Keratinocyte (primary cell): ENCODE results near the gene SMG9. TPM values are rescaled to one million over a fixed set of nuclear protein-coding genes. Genes with fewer than 3 reads are reported as not detected.

ENCODE experiments used
- DNase-seq: peaks from one replicate; pipeline ENCODE4 v3.0.0-alpha.2; 2011; ENCODE audit warnings: low read depth, missing footprints, low spot score
- FAIRE-seq: peaks from 2 replicates; lab custom pipeline; 2011; peaks lifted over from hg19 to GRCh38; lab: Jason Lieb, UNC
- H2AFZ ChIP-seq: 2 replicates; pipeline ENCODE4 v1.6.0; 2012; ENCODE audit warnings: low read length, control low read depth, inconsistent platforms; ENCODE audit not compliant: control insufficient read depth
- H3K27ac ChIP-seq: 2 replicates; pipeline ENCODE4 v1.5.1; 2011; ENCODE audit warnings: low read length; ENCODE audit not compliant: control insufficient read depth, insufficient read depth
- H3K27me3 ChIP-seq: 3 replicates; pipeline ENCODE4 v1.6.0; 2011; ENCODE audit warnings: low read length; ENCODE audit not compliant: control insufficient read depth, insufficient read depth; ENCODE audit errors: extremely low read depth
- H3K36me3 ChIP-seq, 2 experiments: 2 replicates in 1 of 2; 3 replicates in 1 of 2; pipeline ENCODE4 v1.5.1; 2011; ENCODE audit warnings: low read length in 2 of 2, mild to moderate bottlenecking in 1 of 2; ENCODE audit not compliant: control insufficient read depth in 2 of 2, insufficient read depth in 2 of 2; ENCODE audit errors: extremely low read depth in 1 of 2
- H3K4me1 ChIP-seq: 3 replicates; pipeline ENCODE4 v1.5.1; 2011; ENCODE audit warnings: low read length; ENCODE audit not compliant: control insufficient read depth, insufficient read depth; ENCODE audit errors: extremely low read depth
- H3K4me2 ChIP-seq: 3 replicates; pipeline ENCODE4 v1.6.0; 2011; ENCODE audit warnings: low read depth, low read length; ENCODE audit not compliant: control insufficient read depth, insufficient read depth; ENCODE audit errors: extremely low read depth
- H3K4me3 ChIP-seq, 3 experiments: fragments of 200-600 bp in 1 of 3; sonication (generic) in 1 of 3; 2 replicates in 2 of 3; 3 replicates in 1 of 3; pipeline ENCODE4 v1.5.1; 2011 to 2016; ENCODE audit warnings: low read length in 3 of 3, mild to moderate bottlenecking in 3 of 3, control low read depth in 2 of 3, inconsistent platforms in 1 of 3, low read depth in 1 of 3, mixed read lengths in 1 of 3, mixed run types in 1 of 3, moderate library complexity in 1 of 3; ENCODE audit not compliant: control insufficient read depth in 2 of 3, insufficient read depth in 2 of 3; ENCODE audit errors: extremely low read depth in 1 of 3
- H3K79me2 ChIP-seq: 2 replicates; pipeline ENCODE4 v1.6.0; 2012; ENCODE audit warnings: low read length; ENCODE audit not compliant: control insufficient read depth, insufficient read depth
- H3K9ac ChIP-seq: 3 replicates; pipeline ENCODE4 v1.6.0; 2011; ENCODE audit warnings: low read length; ENCODE audit not compliant: control insufficient read depth, insufficient read depth; ENCODE audit errors: extremely low read depth
- H3K9me1 ChIP-seq: 3 replicates; pipeline ENCODE4 v1.6.0; 2011; ENCODE audit warnings: low read length; ENCODE audit not compliant: control insufficient read depth, insufficient read depth; ENCODE audit errors: extremely low read depth
- H3K9me3 ChIP-seq: 2 replicates; pipeline ENCODE4 v1.5.1; 2012; ENCODE audit warnings: low read depth, low read length; ENCODE audit not compliant: control insufficient read depth
- H4K20me1 ChIP-seq: 3 replicates; pipeline ENCODE4 v1.6.0; 2011; ENCODE audit warnings: low read length; ENCODE audit not compliant: control insufficient read depth, insufficient read depth; ENCODE audit errors: extremely low read depth
- EZH2 ChIP-seq: IDR thresholded peaks from one replicate; pipeline ENCODE4 v1.6.1; 2012; ENCODE audit warnings: inconsistent platforms, mild to moderate bottlenecking, low read length, moderate library complexity
- dilution Hi-C: fragments of 300-500 bp; cut with MboI; formaldehyde crosslinking; loops from one replicate; pipeline ENCODE4 v1.7.0; 2020; ENCODE audit warnings: low sequenced_read_pairs; ENCODE audit not compliant: extremely low pct_ligation_motif_present
- polyA plus RNA-seq, 5 experiments: library from polyadenylated mRNA; depleted of rRNA in 3 of 5; stranded (reverse) in 3 of 5; stranded (forward) in 1 of 5; unstranded in 1 of 5; fragments of >200 nt; gene quantifications; 1 replicate in 1 of 5; 2 replicates in 3 of 5; 3 replicates in 1 of 5; pipeline versions ENCODE4 v1.2.1 to v1.2.3, GENCODE V29; 2011 to 2012; ENCODE audit warnings: missing spikeins in 2 of 5, low read depth in 1 of 5, low replicate concordance in 1 of 5
- TF ChIP-seq, protein P1 (sequence below), 3 experiments: IDR thresholded peaks in 1 of 3; conservative IDR thresholded peaks in 1 of 3; optimal IDR thresholded peaks in 1 of 3; 2 replicates in 2 of 3; 3 replicates in 1 of 3; pipeline versions ENCODE3 to v1.5.1; 2011; ENCODE audit warnings: low read length in 3 of 3, mild to moderate bottlenecking in 3 of 3, moderate library complexity in 2 of 3, control low read depth in 1 of 3, inconsistent platforms in 1 of 3; ENCODE audit not compliant: insufficient read depth in 2 of 3; ENCODE audit errors: extremely low read depth in 1 of 3

Gene SMG9
- polyA plus RNA-seq, 1 donor (not counting 4 experiments of a cell fraction or from before 2014, with no cell fraction given), result 15.6 TPM

DNA sequence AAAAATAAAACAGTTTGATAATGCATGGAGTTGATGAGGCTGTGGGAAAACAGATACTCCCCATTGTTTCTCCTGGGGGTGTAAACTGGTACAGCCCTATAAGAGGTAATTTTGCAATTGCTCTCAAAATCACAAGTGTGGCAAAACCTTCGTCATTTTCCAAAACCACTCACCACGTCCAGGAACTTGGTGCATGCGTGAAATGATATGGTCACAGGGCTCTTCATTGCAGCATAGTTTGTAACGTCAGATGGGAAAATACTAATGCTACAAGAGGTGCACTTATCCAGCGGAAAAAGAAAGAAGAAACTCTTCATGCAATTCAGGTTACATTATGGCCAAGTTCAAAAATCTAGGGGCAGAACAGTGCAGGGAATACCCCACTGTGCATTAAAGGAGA, 72.9 kb downstream of the SMG9 start:
- Histone ChIP-seq H2AFZ (no peak overlapping the region), H3K27me3 (no peaks in the 10 kb centered on the region), H3K9me3 (no peaks in the 10 kb centered on the region), H3K4me2 (no peak overlapping the region), H3K79me2 (no peaks in the 10 kb centered on the region), H3K4me3 (no peak overlapping the region), H3K9ac (no peak overlapping the region), H4K20me1 (no peaks in the 10 kb centered on the region), H3K36me3 (no peaks in the 10 kb centered on the region), H3K27ac (no peak overlapping the region), H3K4me1 (peaks cover 7% of the 10 kb centered on the region), H3K9me1 (peaks cover 3% of the 10 kb centered on the region)
- TF ChIP-seq EZH2, result no peak
- TF ChIP-seq, protein P1, sequence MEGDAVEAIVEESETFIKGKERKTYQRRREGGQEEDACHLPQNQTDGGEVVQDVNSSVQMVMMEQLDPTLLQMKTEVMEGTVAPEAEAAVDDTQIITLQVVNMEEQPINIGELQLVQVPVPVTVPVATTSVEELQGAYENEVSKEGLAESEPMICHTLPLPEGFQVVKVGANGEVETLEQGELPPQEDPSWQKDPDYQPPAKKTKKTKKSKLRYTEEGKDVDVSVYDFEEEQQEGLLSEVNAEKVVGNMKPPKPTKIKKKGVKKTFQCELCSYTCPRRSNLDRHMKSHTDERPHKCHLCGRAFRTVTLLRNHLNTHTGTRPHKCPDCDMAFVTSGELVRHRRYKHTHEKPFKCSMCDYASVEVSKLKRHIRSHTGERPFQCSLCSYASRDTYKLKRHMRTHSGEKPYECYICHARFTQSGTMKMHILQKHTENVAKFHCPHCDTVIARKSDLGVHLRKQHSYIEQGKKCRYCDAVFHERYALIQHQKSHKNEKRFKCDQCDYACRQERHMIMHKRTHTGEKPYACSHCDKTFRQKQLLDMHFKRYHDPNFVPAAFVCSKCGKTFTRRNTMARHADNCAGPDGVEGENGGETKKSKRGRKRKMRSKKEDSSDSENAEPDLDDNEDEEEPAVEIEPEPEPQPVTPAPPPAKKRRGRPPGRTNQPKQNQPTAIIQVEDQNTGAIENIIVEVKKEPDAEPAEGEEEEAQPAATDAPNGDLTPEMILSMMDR (optimal IDR thresholded peaks at IDR 0.05 in 1 of 3, IDR thresholded peaks at IDR 0.05 in 1 of 3, conservative IDR thresholded peaks at IDR 0.05 in 1 of 3; ENCODE audit: extremely low read depth in 1 of 3, insufficient read depth in 2 of 3, low read length in 3 of 3), result no peak
- FAIRE-seq (no peak), DNase-seq (no peak)
- dilution Hi-C loops, result no loop called here

DNA sequence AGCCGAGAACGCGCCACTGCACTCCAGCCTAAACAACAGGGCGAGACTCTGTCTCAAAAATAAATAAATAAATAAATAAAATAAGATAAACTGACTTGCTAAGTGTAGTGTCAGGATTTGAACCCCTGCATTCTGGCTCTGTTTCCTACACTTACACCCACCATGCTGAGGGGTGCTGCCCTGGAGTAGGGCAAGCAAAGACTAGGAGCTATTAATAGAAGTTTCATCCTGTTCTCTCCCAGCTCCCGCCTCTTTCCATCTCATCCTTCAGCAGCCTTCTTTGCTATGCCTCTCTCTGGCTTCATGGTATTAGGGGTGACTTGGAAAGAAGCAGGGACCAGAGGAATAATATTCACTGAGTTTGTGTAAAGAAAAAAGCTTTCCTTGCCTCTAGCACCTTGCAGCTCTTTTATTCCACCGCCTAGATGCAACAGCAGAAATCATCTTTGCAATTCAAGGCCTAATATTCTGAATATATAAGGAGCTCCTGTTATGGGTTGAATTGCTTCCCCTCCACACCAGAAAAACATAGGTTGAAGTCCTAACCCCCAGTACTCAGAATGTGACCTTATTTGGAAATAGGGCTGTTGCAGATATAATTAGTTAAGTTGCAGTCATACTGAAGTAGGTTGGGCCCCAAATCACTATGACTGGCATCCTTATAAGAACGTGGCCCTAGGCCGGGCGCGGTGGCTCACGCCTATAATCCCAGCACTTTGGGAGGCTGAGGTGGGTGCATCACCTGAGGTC, 76.1 kb downstream of the SMG9 start:
- no peak for DNase-seq

More for the DNA sequence above, 76.1 kb downstream of the SMG9 start:
- H3K36me3 ChIP-seq, result no peaks in the 10 kb centered on the region
- no peak overlapping the region for H3K27ac ChIP-seq
- H3K9me1 ChIP-seq, result no peaks in the 10 kb centered on the region
- dilution Hi-C loops, result no loop called here
- H3K9me3 ChIP-seq, result no peaks in the 10 kb centered on the region
- H3K9ac ChIP-seq, result no peak overlapping the region
- FAIRE-seq, result no peak
- no peaks in the 10 kb centered on the region for H3K27me3 ChIP-seq
- H3K4me2 ChIP-seq, result no peak overlapping the region
- H3K4me1 ChIP-seq, result peaks cover 16% of the 10 kb centered on the region
- TF ChIP-seq EZH2, result no peak
- TF ChIP-seq, protein P1 (optimal IDR thresholded peaks at IDR 0.05 in 1 of 3, IDR thresholded peaks at IDR 0.05 in 1 of 3, conservative IDR thresholded peaks at IDR 0.05 in 1 of 3; ENCODE audit: extremely low read depth in 1 of 3, insufficient read depth in 2 of 3, low read length in 3 of 3), result no peak
- no peaks in the 10 kb centered on the region for H3K79me2 ChIP-seq
- no peak overlapping the region for H2AFZ ChIP-seq
- H4K20me1 ChIP-seq, result no peaks in the 10 kb centered on the region
- H3K4me3 ChIP-seq, result no peak overlapping the region

Other genes starting within 250 kb of the SMG9 start
- 234 to 301 TPM (median 245 TPM) in 3 replicates for gene ETHE1, start 227.8 kb downstream of the SMG9 start, polyA plus RNA-seq
- 0.05 to 0.22 TPM (median 0.06 TPM) in 3 replicates for gene ZNF575, start 221.8 kb downstream of the SMG9 start, polyA plus RNA-seq
- 16.3 to 17.5 TPM (median 16.8 TPM) in 3 replicates for gene XRCC1, start 179.4 kb downstream of the SMG9 start, polyA plus RNA-seq
- 14.5 to 19.2 TPM (median 16.0 TPM) in 3 replicates for gene PINLYP, start 179.2 kb downstream of the SMG9 start, polyA plus RNA-seq
- gene IRGQ, start 158.8 kb downstream of the SMG9 start, polyA plus RNA-seq, result 12.9 to 18.0 TPM (median 13.3 TPM) in 3 replicates
- gene ZNF576, start 158.4 kb downstream of the SMG9 start, polyA plus RNA-seq, result 6.4 to 10.6 TPM (median 8.3 TPM) in 3 replicates
- gene SRRM5, start 142.9 kb downstream of the SMG9 start, polyA plus RNA-seq, result 0.02 to 0.03 TPM (median 0.03 TPM) in 3 replicates
- 13.9 to 15.8 TPM (median 15.0 TPM) in 3 replicates for gene ZNF428, start 135.3 kb downstream of the SMG9 start, polyA plus RNA-seq
- 3.0 to 4.4 TPM (median 4.3 TPM) in 3 replicates for gene CADM4, start 115.1 kb downstream of the SMG9 start, polyA plus RNA-seq
- gene PLAUR, start 84.8 kb downstream of the SMG9 start, polyA plus RNA-seq, result 50.8 to 64.3 TPM (median 56.2 TPM) in 3 replicates
- not detected in 3 replicates for gene IRGC, start 38.9 kb downstream of the SMG9 start, polyA plus RNA-seq
- 9.8 to 15.5 TPM (median 10.5 TPM) in 3 replicates for gene KCNN4, start 26.0 kb upstream of the SMG9 start, polyA plus RNA-seq
- gene LYPD5, start 47.5 kb upstream of the SMG9 start, polyA plus RNA-seq, result 4.0 to 8.8 TPM (median 4.2 TPM) in 3 replicates
- gene ZNF283, start 72.4 kb upstream of the SMG9 start, polyA plus RNA-seq, result 3.5 to 7.7 TPM (median 5.7 TPM) in 3 replicates
- gene ZNF404, start 129.0 kb upstream of the SMG9 start, polyA plus RNA-seq, result 1.1 to 3.0 TPM (median 2.4 TPM) in 3 replicates
- gene ZNF45, start 180.3 kb upstream of the SMG9 start, polyA plus RNA-seq, result 8.6 to 10.4 TPM (median 9.1 TPM) in 3 replicates
- 1.5 TPM in 3 replicates for gene ZNF221, start 196.3 kb upstream of the SMG9 start, polyA plus RNA-seq
- 5.0 to 7.0 TPM (median 6.2 TPM) in 3 replicates for gene ZNF155, start 229.2 kb upstream of the SMG9 start, polyA plus RNA-seq
- 1.5 to 2.9 TPM (median 2.4 TPM) in 3 replicates for gene ZNF230, start 248.0 kb upstream of the SMG9 start, polyA plus RNA-seq